Naive thymus-derived CD4-positive, alpha-beta T cell (primary cell): ENCODE results near the gene NPY. TPM values are rescaled to one million over a fixed set of nuclear protein-coding genes. Genes with fewer than 3 reads are reported as not detected.
A peak's percentile ranks its signal among the peaks of the same experiment; 100 is the strongest.
"Not testable (repeated sequence)": the region's sequence is repeated elsewhere in the genome, so short reads cannot be mapped to it uniquely, and the experiment has no call there.

ENCODE experiments used
- ATAC-seq: fragments of 150-1000 bp; cut with Tn5 transposase; 2 replicates; pipeline ENCODE4 v1.10.0; 2021; ENCODE audit warnings: mild to moderate bottlenecking, moderate library complexity
- CTCF ChIA-PET: fragments of 350-600 bp; sonication (Branson Sonifier 250); formaldehyde crosslinking; loops from one replicate; lab custom pipeline; 2021; ENCODE audit warnings: antibody characterized with exemption; lab: Charles Lee
- POLR2A ChIA-PET: fragments of 350-600 bp; sonication (Branson Sonifier 250); formaldehyde crosslinking; loops from one replicate; lab custom pipeline; 2021; ENCODE audit warnings: antibody characterized with exemption, inconsistent platforms; lab: Charles Lee
- DNase-seq, 9 donors: peaks; one replicate each; pipeline versions ENCODE4 v3.0.0 to v3.0.0-alpha.2; 2020 to 2022; ENCODE audit warnings: mixed read lengths in 1 of 9
- H3K27ac ChIP-seq: one replicate; pipeline ENCODE4 v1.7.0; 2013; ENCODE audit warnings: mild to moderate bottlenecking, low read depth, low read length, moderate library complexity
- H3K27me3 ChIP-seq, 2 donors: one replicate each; pipeline ENCODE4 v1.7.0; 2013; ENCODE audit warnings: low read length in 2 of 2, mild to moderate bottlenecking in 2 of 2, moderate library complexity in 2 of 2; ENCODE audit not compliant: control insufficient read depth in 2 of 2, insufficient read depth in 2 of 2
- H3K36me3 ChIP-seq, 3 experiments: 1 replicate in 2 of 3; 2 replicates in 1 of 3; pipeline ENCODE4 v1.7.0; 2013; ENCODE audit warnings: low read length in 3 of 3, mild to moderate bottlenecking in 3 of 3, moderate library complexity in 1 of 3; ENCODE audit not compliant: insufficient read depth in 3 of 3, control insufficient read depth in 2 of 3
- H3K4me1 ChIP-seq, 2 donors: one replicate each; pipeline ENCODE4 v1.7.0; 2013; ENCODE audit warnings: low read length in 2 of 2, mild to moderate bottlenecking in 2 of 2, moderate library complexity in 1 of 2; ENCODE audit not compliant: control insufficient read depth in 2 of 2, insufficient read depth in 2 of 2
- H3K4me3 ChIP-seq: 2 replicates; pipeline ENCODE4 v1.7.0; 2013; ENCODE audit warnings: mild to moderate bottlenecking, low read length
- H3K9me3 ChIP-seq, 3 experiments: 1 replicate in 2 of 3; 2 replicates in 1 of 3; pipeline ENCODE4 v1.7.0; 2013; ENCODE audit warnings: low read length in 3 of 3; ENCODE audit not compliant: control insufficient read depth in 2 of 3
- H3K27ac Mint-ChIP-seq, 9 donors: one replicate each; pipeline ENCODE4 v1.8.0; 2020 to 2022; ENCODE audit warnings: mixed read lengths in 9 of 9, mild to moderate bottlenecking in 8 of 9, moderate library complexity in 5 of 9, inconsistent platforms in 2 of 9
- H3K27me3 Mint-ChIP-seq, 5 donors: one replicate each; pipeline ENCODE4 v1.8.0; 2021 to 2022; ENCODE audit warnings: mixed read lengths in 5 of 5, mild to moderate bottlenecking in 1 of 5
- H3K36me3 Mint-ChIP-seq, 5 donors: one replicate each; pipeline ENCODE4 v1.8.0; 2020 to 2022; ENCODE audit warnings: mixed read lengths in 5 of 5, mild to moderate bottlenecking in 3 of 5, inconsistent platforms in 1 of 5
- H3K4me1 Mint-ChIP-seq, 7 donors: one replicate each; pipeline ENCODE4 v1.8.0; 2020 to 2022; ENCODE audit warnings: mixed read lengths in 7 of 7, mild to moderate bottlenecking in 3 of 7, inconsistent platforms in 1 of 7
- H3K4me3 Mint-ChIP-seq, 10 donors: one replicate each; pipeline ENCODE4 v1.8.0; 2020 to 2022; ENCODE audit warnings: mild to moderate bottlenecking in 10 of 10, mixed read lengths in 10 of 10, moderate library complexity in 6 of 10, inconsistent platforms in 2 of 10
- H3K9me3 Mint-ChIP-seq, 11 donors: one replicate each; pipeline ENCODE4 v1.8.0; 2020 to 2022; ENCODE audit warnings: mixed read lengths in 11 of 11, mild to moderate bottlenecking in 4 of 11, inconsistent platforms in 1 of 11, moderate library complexity in 1 of 11
- intact Hi-C, 2 donors: fragments of 100-400 bp; cut with micrococcal nuclease; formaldehyde crosslinking; loops; one replicate each; pipeline ENCODE4 v1.15.1; 2023
- polyA plus RNA-seq, 2 donors: library from polyadenylated mRNA; unstranded; fragments of 300-500 nt; fragmentation: Illumina TruSeq; gene quantifications; one replicate each; pipeline ENCODE4 v1.2.3, GENCODE V29; 2021
- total RNA-seq, 6 experiments: library from RNA in 5 of 6; stranded (reverse) in 5 of 6; gene quantifications; 1 replicate in 5 of 6; 2 replicates in 1 of 6; pipeline ENCODE4 v1.2.3 and lab custom pipeline; 2021 to 2026

Gene NPY
- total and polyA plus RNA-seq, 7 experiments from 2014 or later: not detected

DNA sequence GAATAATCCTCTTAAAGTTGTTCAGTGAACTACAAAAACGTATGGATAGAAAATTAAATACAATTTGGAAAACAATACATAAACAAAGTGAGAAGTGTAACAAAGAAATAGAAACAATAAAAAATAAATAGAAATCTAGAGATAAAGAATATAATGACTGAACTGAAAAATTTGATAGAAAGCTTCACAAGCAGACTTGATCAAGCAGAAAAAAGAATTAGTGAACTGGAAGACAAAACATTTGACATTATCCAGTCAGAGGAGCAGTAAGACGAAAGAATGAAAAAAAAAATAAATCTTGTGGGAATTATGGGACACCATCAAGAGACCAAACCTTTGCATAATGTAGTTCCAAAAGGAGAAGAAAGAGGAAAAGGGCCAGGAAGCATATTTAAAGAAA is 32.4 kb upstream of the NPY start:
- Histone ChIP-seq H3K4me3 (no peak overlapping the region), H3K27me3 (no peaks in the 10 kb centered on the region), H3K36me3 (no peaks in the 10 kb centered on the region), H3K27ac (no peak overlapping the region), H3K4me1 (peaks cover 10 to 15% of the 10 kb centered on the region in 2 donors), H3K9me3 (peaks cover 0 to 7% (median 0%) of the 10 kb centered on the region in 3 experiments)
- Mint-ChIP-seq H3K4me3 (no peak overlapping the region), H3K9me3 (peaks cover 3 to 35% (median 17%) of the 10 kb centered on the region in 11 donors), H3K36me3 (peaks cover 0 to 11% (median 0%) of the 10 kb centered on the region in 5 donors), H3K4me1 (peaks cover 11 to 47% (median 32%) of the 10 kb centered on the region in 7 donors), H3K27ac (no peak overlapping the region), H3K27me3 (no peaks in the 10 kb centered on the region)
- ChIA-PET CTCF (no interaction called here), POLR2A (no interaction called here)
- DNase-seq: no peak
- ATAC-seq: no peak
- intact Hi-C loops: no loop called here

DNA sequence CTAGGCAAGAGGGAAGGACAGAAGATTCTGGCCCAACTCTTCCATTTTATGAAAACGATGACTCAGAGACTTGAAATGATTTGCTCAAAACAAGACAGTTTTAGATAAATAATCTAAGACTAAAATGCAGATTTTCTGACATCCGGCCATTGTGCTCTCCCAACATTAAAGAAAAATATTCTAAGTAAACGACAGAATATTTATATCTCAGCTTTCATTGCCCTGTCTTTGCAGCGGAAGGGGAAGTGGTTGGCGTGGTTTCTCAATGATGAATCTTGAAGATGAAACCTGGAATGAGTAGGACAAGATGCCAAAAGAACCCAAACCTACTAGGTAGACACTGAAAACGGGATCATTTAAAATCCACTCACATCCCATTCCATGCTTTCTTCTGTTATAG is 28.9 kb upstream of the NPY start:
- peak overlapping the region in 1 of 9 donors; percentile 25 for H3K27ac Mint-ChIP-seq
- H3K27me3 Mint-ChIP-seq: peaks cover 0 to 11% (median 5%) of the 10 kb centered on the region in 5 donors
- peaks cover under 1 to 25% (median 15%) of the 10 kb centered on the region in 11 donors for H3K9me3 Mint-ChIP-seq
- Histone ChIP-seq H3K36me3 (no peaks in the 10 kb centered on the region), H3K4me3 (no peak overlapping the region), H3K27ac (no peak overlapping the region), H3K9me3 (peaks cover 0 to 7% (median 0%) of the 10 kb centered on the region in 3 experiments), H3K4me1 (peaks cover 10 to 15% of the 10 kb centered on the region in 2 donors), H3K27me3 (no peaks in the 10 kb centered on the region)
- peaks cover 0 to 11% (median 3%) of the 10 kb centered on the region in 5 donors for H3K36me3 Mint-ChIP-seq
- CTCF ChIA-PET: no interaction called here
- POLR2A ChIA-PET: no interaction called here
- DNase-seq (peak in 4 of 9 donors; percentile 11 to 37 (median 34)), ATAC-seq (no peak)
- peak overlapping the region in 6 of 10 donors; percentile 11 to 67 (median 46) for H3K4me3 Mint-ChIP-seq
- intact Hi-C loops: no loop called here
- peaks cover 11 to 48% (median 36%) of the 10 kb centered on the region in 7 donors for H3K4me1 Mint-ChIP-seq

DNA sequence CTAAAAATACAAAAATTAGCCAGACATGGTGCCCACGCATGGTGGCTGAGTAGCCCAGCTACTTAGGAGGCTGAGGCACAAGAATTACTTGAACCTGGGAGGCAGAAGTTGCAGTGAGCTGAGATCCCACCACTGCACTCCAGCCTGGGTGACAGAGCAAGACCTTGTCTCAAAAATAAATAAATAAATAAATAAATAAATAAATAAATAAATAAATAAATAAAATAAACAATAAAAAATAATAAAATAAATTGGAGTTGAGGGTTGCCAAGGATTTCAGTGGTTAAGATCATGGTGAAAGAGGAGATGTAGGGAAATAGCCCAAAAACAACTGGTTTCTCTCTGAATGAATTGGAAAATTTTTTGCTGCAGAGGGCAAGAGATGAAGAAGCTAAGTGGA is 25.7 kb upstream of the NPY start:
- Mint-ChIP-seq H3K27ac (peak overlapping the region in 1 of 9 donors; percentile 66), H3K27me3 (peaks cover 0 to 18% (median 5%) of the 10 kb centered on the region in 5 donors), H3K4me1 (peaks cover 11 to 31% (median 25%) of the 10 kb centered on the region in 7 donors)
- H3K4me3 Mint-ChIP-seq, H3K9me3 Mint-ChIP-seq, H3K27me3 ChIP-seq, CTCF ChIA-PET, DNase-seq, H3K9me3 ChIP-seq, H3K4me3 ChIP-seq, H3K36me3 ChIP-seq, H3K27ac ChIP-seq, H3K36me3 Mint-ChIP-seq, POLR2A ChIA-PET, intact Hi-C loops, ATAC-seq: not testable (repeated sequence)
- peaks cover 10 to 15% of the 10 kb centered on the region in 2 donors for H3K4me1 ChIP-seq

DNA sequence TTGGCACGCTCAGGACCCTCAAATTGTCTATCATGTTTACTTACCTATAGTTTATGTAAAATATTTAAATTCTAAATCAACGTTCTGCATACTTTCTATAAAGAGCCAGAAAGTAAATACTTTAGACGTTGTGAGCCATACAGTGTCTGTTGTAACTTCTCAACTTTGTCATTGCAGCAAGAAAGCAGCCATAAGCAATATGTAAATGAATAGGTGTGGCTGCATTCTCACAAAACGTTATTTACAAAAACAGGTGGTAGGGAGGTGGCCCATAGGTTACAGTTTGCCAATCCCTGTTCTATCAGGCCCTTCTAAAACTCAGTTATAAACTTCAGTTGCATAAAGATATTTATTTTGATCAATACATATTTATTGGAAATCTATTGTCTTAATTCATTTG is 12.1 kb upstream of the NPY start:
- Histone ChIP-seq H3K36me3 (no peaks in the 10 kb centered on the region), H3K4me1 (no peaks in the 10 kb centered on the region), H3K27me3 (peaks cover 0 to 3% of the 10 kb centered on the region in 2 donors), H3K9me3 (no peaks in the 10 kb centered on the region), H3K4me3 (no peak overlapping the region), H3K27ac (no peak overlapping the region)
- ChIA-PET POLR2A (no interaction called here), CTCF (no interaction called here)
- intact Hi-C loops: no loop called here
- DNase-seq (no peak), ATAC-seq (no peak)
- peaks cover 0 to 15% (median 7%) of the 10 kb centered on the region in 11 donors for H3K9me3 Mint-ChIP-seq
- no peaks in the 10 kb centered on the region for H3K4me1 Mint-ChIP-seq
- no peaks in the 10 kb centered on the region for H3K36me3 Mint-ChIP-seq
- H3K27ac Mint-ChIP-seq: no peak overlapping the region
- peaks cover 0 to 18% (median 11%) of the 10 kb centered on the region in 5 donors for H3K27me3 Mint-ChIP-seq
- no peak overlapping the region for H3K4me3 Mint-ChIP-seq

DNA sequence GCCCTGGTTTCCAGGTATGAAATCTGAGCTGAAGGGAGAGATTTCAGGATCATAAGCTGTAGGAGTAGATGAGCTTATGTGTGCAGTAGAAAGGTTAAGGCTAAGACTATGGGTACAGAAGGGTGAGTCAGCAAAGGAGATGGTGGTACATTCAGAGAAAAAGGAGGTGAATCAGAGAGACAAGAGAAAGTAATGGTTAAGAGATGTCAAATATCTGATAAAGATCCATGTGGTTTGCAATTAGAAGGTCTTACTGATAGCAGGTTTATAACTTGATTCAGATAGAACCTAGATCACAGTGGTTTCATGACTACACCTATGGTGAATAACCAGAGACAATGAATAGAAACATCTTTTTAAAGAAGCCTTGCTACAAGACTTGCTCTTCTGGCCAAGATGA is 4.5 kb upstream of the NPY start:
- Mint-ChIP-seq H3K27ac (no peak overlapping the region), H3K4me3 (no peak overlapping the region), H3K4me1 (peaks cover 0 to 11% (median 7%) of the 10 kb centered on the region in 7 donors), H3K9me3 (peaks cover 0 to 7% (median 0%) of the 10 kb centered on the region in 11 donors), H3K27me3 (peaks cover 14 to 38% (median 27%) of the 10 kb centered on the region in 5 donors), H3K36me3 (peaks cover 0 to 2% (median 0%) of the 10 kb centered on the region in 5 donors)
- peaks cover 0 to 4% of the 10 kb centered on the region in 2 donors for H3K4me1 ChIP-seq
- H3K9me3 ChIP-seq: no peaks in the 10 kb centered on the region
- no peak for DNase-seq
- intact Hi-C loops: no loop called here
- CTCF ChIA-PET: no interaction called here
- H3K27me3 ChIP-seq: peaks cover 0 to 4% of the 10 kb centered on the region in 2 donors
- no peak overlapping the region for H3K4me3 ChIP-seq
- no peak overlapping the region for H3K27ac ChIP-seq
- POLR2A ChIA-PET: no interaction called here
- H3K36me3 ChIP-seq: no peaks in the 10 kb centered on the region
- no peak for ATAC-seq

DNA sequence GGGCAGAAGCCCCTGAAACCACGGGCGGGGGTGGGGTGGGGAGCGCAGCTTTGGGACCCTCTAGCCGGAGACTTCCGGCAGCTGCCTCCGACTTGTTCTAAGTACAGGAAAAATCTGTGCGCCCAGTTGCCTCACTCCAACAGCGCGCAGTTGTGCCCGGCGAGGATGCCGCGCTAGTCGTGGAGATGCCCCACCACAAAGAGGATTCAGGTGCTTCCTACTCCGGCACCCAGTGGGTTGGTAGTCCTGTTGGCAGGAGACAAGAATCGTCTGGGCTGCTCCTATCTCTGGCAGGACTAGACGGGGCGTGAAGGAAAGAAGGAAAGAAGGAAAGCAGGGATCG is 465 bp upstream of the NPY start:
- Histone ChIP-seq H3K9me3 (no peaks in the 10 kb centered on the region), H3K27me3 (peaks cover 0 to 21% of the 10 kb centered on the region in 2 donors), H3K27ac (no peak overlapping the region), H3K4me1 (peaks cover 0 to 8% of the 10 kb centered on the region in 2 donors), H3K36me3 (no peaks in the 10 kb centered on the region), H3K4me3 (no peak overlapping the region)
- Mint-ChIP-seq H3K4me3 (peak overlapping the region; percentile 62 to 88 (median 80)), H3K9me3 (peaks cover 0 to 3% (median 0%) of the 10 kb centered on the region in 11 donors), H3K27me3 (peaks cover 39 to 59% (median 47%) of the 10 kb centered on the region in 5 donors), H3K27ac (no peak overlapping the region), H3K4me1 (peaks cover 0 to 24% (median 18%) of the 10 kb centered on the region in 7 donors), H3K36me3 (peaks cover 0 to 2% (median 0%) of the 10 kb centered on the region in 5 donors)
- intact Hi-C loops: no loop called here
- no peak for DNase-seq
- POLR2A ChIA-PET: no interaction called here
- no peak for ATAC-seq
- CTCF ChIA-PET: no interaction called here
